AG20443 (cell line): ENCODE results near the gene CYTH3.
"Not testable (repeated sequence)": the region's sequence is repeated elsewhere in the genome, so short reads cannot be mapped to it uniquely, and the experiment has no call there.

Experiments
- DNase-seq: peaks from one replicate; pipeline ENCODE4 v3.0.0; 2012; ENCODE audit warnings: low spot score, mixed read lengths

Gene CYTH3

GRCh38 chr7:6272481-6273323 lies at the start of gene CYTH3:
Gene CYTH3, minus strand, starts transcription at chr7:6272624. Its CDS starts 117 bp downstream, at chr7:6272507.
- peak; percentile 99 for DNase-seq

- no peak for DNase-seq
These were observed 48.4 kb upstream of the CYTH3 start for GRCh38 chr7:6320791-6321190.

- DNase-seq = peak; percentile 69
These were observed 45.5 kb upstream of the CYTH3 start for GRCh38 chr7:6317797-6318438.

- DNase-seq = no peak
These were observed 43.8 kb upstream of the CYTH3 start for GRCh38 chr7:6316226-6316625.

- DNase-seq = no peak
These were observed 43.3 kb upstream of the CYTH3 start for GRCh38 chr7:6315746-6316145.

GRCh38 chr7:6310271-6310993 lies 38.0 kb upstream of the CYTH3 start:
- DNase-seq = no peak

- DNase-seq = no peak
These were observed 35.3 kb upstream of the CYTH3 start for GRCh38 chr7:6307762-6308161.

GRCh38 chr7:6306471-6306870 lies 34.0 kb upstream of the CYTH3 start:
- DNase-seq = peak; percentile 44

- DNase-seq = no peak
These were observed 32.9 kb upstream of the CYTH3 start for GRCh38 chr7:6305330-6305729.

- DNase-seq = not testable (repeated sequence)
These were observed 29.0 kb upstream of the CYTH3 start for GRCh38 chr7:6301446-6301845.

- DNase-seq = no peak
These were observed 27.4 kb upstream of the CYTH3 start for GRCh38 chr7:6299774-6300173.

- DNase-seq = no peak
These were observed 22.4 kb upstream of the CYTH3 start for GRCh38 chr7:6294839-6295238.

GRCh38 chr7:6293202-6293601 lies 20.8 kb upstream of the CYTH3 start:
- no peak for DNase-seq

- not testable (repeated sequence) for DNase-seq
These were observed 19.5 kb upstream of the CYTH3 start for GRCh38 chr7:6291941-6292340.

GRCh38 chr7:6291531-6291930 lies 19.1 kb upstream of the CYTH3 start:
- no peak for DNase-seq

- DNase-seq = peak; percentile 31
These were observed 17.9 kb upstream of the CYTH3 start for GRCh38 chr7:6290319-6290741.

- no peak for DNase-seq
These were observed 15.9 kb upstream of the CYTH3 start for GRCh38 chr7:6288270-6288860.

GRCh38 chr7:6286486-6286885 lies 14.1 kb upstream of the CYTH3 start:
- DNase-seq = peak; percentile 73

GRCh38 chr7:6284461-6285360 lies 12.3 kb upstream of the CYTH3 start:
- no peak for DNase-seq

- DNase-seq = no peak
These were observed 11.6 kb upstream of the CYTH3 start for GRCh38 chr7:6284055-6284400.

GRCh38 chr7:6283391-6284054 lies 11.1 kb upstream of the CYTH3 start:
- DNase-seq = peak; percentile 20
